Mammary epithelial cell (primary cell): ENCODE results near the gene ACTL7A.

ENCODE experiments used
- EZH2 ChIP-seq: IDR thresholded peaks from 2 replicates; pipeline ENCODE4 v1.6.1; 2012; ENCODE audit warnings: low read length, inconsistent platforms, borderline replicate concordance
- TF ChIP-seq, protein P1 (sequence below), 2 donors: IDR thresholded peaks in 1 of 2; conservative IDR thresholded peaks in 1 of 2; 2 replicates each; pipeline ENCODE4 v1.5.1; 2011 to 2012; ENCODE audit warnings: inconsistent platforms in 2 of 2, low read length in 2 of 2, mild to moderate bottlenecking in 2 of 2, control low read depth in 1 of 2, low read depth in 1 of 2; ENCODE audit not compliant: insufficient read depth in 1 of 2; ENCODE audit errors: extremely low read depth in 1 of 2

DNA sequence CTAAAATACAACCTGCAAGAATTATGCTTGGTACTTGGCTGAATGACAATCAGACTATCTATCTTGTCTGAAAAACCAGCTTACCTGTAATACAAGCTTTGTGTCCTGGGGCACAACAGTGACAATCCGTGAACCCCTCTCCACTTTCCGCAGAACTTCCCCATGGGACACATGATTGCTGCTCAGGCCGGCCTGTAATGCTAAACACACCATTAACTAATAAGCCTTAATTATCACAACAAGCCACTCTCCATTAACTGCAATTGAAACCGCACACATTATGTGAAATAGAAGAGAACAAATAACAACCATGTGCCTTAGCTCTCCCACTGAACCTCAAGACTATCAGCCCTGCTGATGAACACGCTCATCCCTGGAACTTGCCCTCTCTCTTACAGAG, 38.1 kb downstream of the ACTL7A start:
- TF ChIP-seq, protein P1, sequence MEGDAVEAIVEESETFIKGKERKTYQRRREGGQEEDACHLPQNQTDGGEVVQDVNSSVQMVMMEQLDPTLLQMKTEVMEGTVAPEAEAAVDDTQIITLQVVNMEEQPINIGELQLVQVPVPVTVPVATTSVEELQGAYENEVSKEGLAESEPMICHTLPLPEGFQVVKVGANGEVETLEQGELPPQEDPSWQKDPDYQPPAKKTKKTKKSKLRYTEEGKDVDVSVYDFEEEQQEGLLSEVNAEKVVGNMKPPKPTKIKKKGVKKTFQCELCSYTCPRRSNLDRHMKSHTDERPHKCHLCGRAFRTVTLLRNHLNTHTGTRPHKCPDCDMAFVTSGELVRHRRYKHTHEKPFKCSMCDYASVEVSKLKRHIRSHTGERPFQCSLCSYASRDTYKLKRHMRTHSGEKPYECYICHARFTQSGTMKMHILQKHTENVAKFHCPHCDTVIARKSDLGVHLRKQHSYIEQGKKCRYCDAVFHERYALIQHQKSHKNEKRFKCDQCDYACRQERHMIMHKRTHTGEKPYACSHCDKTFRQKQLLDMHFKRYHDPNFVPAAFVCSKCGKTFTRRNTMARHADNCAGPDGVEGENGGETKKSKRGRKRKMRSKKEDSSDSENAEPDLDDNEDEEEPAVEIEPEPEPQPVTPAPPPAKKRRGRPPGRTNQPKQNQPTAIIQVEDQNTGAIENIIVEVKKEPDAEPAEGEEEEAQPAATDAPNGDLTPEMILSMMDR (conservative IDR thresholded peaks at IDR 0.05 in 1 of 2, IDR thresholded peaks at IDR 0.05 in 1 of 2; ENCODE audit: extremely low read depth in 1 of 2, insufficient read depth in 1 of 2, low read depth in 1 of 2, low read length in 2 of 2): no peak
- TF ChIP-seq EZH2: no peak
